K562 (cell line): ENCODE measurements around the gene SOCS3. TPM values are rescaled to one million over a fixed set of nuclear protein-coding genes. Genes with fewer than 3 reads are reported as not detected.

Experiments
- GABPA ChIP-seq: fragments of 200-800 bp; sonication (Bioruptor generic); conservative IDR thresholded peaks from 2 replicates; pipeline ENCODE4 v1.6.1; 2016; ENCODE audit warnings: low read depth, missing genetic modification characterization, missing compliant biosample characterization
- JUN ChIP-seq, 2 experiments: sonication (generic) in 1 of 2; formaldehyde crosslinking in 1 of 2; IDR thresholded peaks; 2 replicates each; pipeline versions ENCODE4 v1.6.1 to v1.8.0; 2012 to 2022; ENCODE audit warnings: borderline replicate concordance in 2 of 2, mild to moderate bottlenecking in 2 of 2, improper control_type of control experiment in 1 of 2, low read depth in 1 of 2, low read length in 1 of 2, missing genetic modification reagents in 1 of 2
- LCOR ChIP-seq: sonication (generic); formaldehyde crosslinking; IDR thresholded peaks from 2 replicates; pipeline ENCODE4 v1.8.0; 2022; ENCODE audit warnings: mild to moderate bottlenecking, missing genetic modification reagents
- MGA ChIP-seq: fragments of 450-650 bp; IDR thresholded peaks from 2 replicates; pipeline ENCODE4 v1.6.1; 2016; ENCODE audit warnings: mild to moderate bottlenecking, moderate library complexity
- MTA1 ChIP-seq: fragments of 450-650 bp; IDR thresholded peaks from 2 replicates; pipeline ENCODE4 v1.6.1; 2017; ENCODE audit warnings: borderline replicate concordance
- RBFOX2 ChIP-seq: fragments of 200-400 bp; formaldehyde crosslinking; IDR thresholded peaks from 2 replicates; pipeline ENCODE4 v1.6.1; 2017; ENCODE audit warnings: low read depth, mild to moderate bottlenecking, low read length, moderate library complexity
- TAF9B ChIP-seq: fragments of 450-650 bp; IDR thresholded peaks from 2 replicates; pipeline ENCODE4 v1.6.1; 2018; ENCODE audit warnings: mild to moderate bottlenecking; ENCODE audit not compliant: partially characterized antibody
- TFAM ChIP-seq: fragments of 250-450 bp; sonication (Bioruptor Pico); conservative IDR thresholded peaks from 2 replicates; pipeline ENCODE4 v1.5.0; 2021; ENCODE audit warnings: mild to moderate bottlenecking, moderate library complexity
- TFAP4 ChIP-seq: sonication (generic); formaldehyde crosslinking; IDR thresholded peaks from 2 replicates; pipeline ENCODE4 v1.8.0; 2022; ENCODE audit warnings: missing genetic modification reagents, mild to moderate bottlenecking, moderate library complexity, borderline replicate concordance
- ZBTB7A ChIP-seq: IDR thresholded peaks from 2 replicates; pipeline ENCODE4 v1.6.1; 2011; ENCODE audit warnings: low read depth, mild to moderate bottlenecking, low read length, moderate library complexity, borderline replicate concordance; ENCODE audit not compliant: control insufficient read depth
- ZFX ChIP-seq: sonication (generic); formaldehyde crosslinking; IDR thresholded peaks from 2 replicates; pipeline ENCODE4 v1.8.0; 2022; ENCODE audit warnings: mild to moderate bottlenecking, missing genetic modification reagents, moderate library complexity
- polyA plus RNA-seq, 8 experiments: library from polyadenylated mRNA; depleted of rRNA in 4 of 8; stranded (reverse) in 5 of 8; unstranded in 3 of 8; fragments of >200 nt; fragmentation: Nextera tagmentation in 2 of 8; fragmentation: Illumina TruSeq in 1 of 8; extraction: Ambion mirVana in 2 of 8; extraction: Trizol in 1 of 8; gene quantifications; 2 replicates each; pipeline versions ENCODE4 v1.2.1 to v1.2.3, GENCODE V29; 2011 to 2014; ENCODE audit warnings: inconsistent platforms in 1 of 8, missing spikeins in 1 of 8
- total RNA-seq, 7 experiments: library from RNA; depleted of rRNA in 6 of 7; stranded (reverse); fragments of >200 nt in 6 of 7; fragmentation: Illumina TruSeq in 2 of 7; extraction: Trizol in 2 of 7; gene quantifications; 2 replicates each; pipeline versions ENCODE4 v1.2.1 to v1.2.3, GENCODE V29; 2011 to 2021; ENCODE audit warnings: low replicate concordance in 1 of 7
- TF ChIP-seq, protein P1 (sequence below): fragments of 200-800 bp; sonication (Bioruptor generic); IDR thresholded peaks from 2 replicates; pipeline ENCODE4 v1.6.1; 2017; ENCODE audit warnings: missing genetic modification characterization, missing compliant biosample characterization

SOCS3 gene
- total and polyA plus RNA-seq, 9 of the 15 experiments (the other 6 are each of a cell fraction or from before 2014, with no cell fraction given) = 0.56 to 38.9 (median 13.7) TPM

DNA sequence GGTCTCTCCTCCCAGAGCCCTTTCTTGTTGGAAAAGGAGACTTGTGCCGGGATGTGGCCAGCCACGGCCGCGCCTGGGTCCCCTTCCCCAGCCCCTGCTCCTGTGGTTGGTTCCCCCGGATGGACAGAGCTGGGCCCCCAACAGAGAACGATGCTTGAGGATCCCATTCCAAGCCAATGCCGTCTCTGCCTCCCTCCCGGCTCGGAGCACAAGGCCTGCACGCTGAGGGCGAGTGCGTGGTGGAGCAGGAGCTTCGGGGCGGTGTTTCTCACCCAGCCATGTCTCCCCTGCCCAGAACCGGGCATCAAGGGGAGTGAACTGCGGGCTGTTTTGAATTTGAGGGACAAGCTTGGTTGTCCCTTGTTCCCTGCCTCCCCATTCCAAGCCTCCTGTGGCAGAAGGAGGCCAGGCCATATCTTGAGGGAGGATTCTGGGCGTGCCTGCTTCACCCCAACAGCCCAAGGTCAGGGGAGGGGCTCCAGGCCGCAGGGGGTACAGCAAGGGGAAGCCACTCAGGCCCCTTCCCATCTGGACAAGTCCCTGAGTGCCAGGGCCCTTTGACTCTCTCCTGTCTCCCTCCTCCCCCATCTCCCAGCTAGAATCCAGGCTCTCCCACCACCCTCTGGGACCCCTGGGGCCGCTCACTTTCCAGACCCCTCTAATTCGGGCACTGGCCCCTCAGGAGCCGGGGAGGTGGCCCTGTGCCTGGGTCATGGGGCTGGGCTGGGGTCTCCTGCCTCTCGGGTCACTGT lies 43.6 kb downstream of the SOCS3 start (continued):
- TF ChIP-seq RBFOX2 (peak; percentile 57; the same call in 1 of the 2 replicates), TFAM (no peak), ZBTB7A (peak; percentile 47; the same call in 1 of the 2 replicates), JUN (IDR thresholded peaks at IDR 0.05; ENCODE audit: borderline replicate concordance, low read depth, low read length) (no peak), JUN (CRISPR knock-in tag; IDR thresholded peaks at IDR 0.05; ENCODE audit: borderline replicate concordance) (no peak), TFAP4 (CRISPR knock-in tag) (0 out of 2 replicates have a peak, but pooled peaks have one; percentile 5), MGA (peak; percentile 53; the same call in 1 of the 2 replicates), MTA1 (no peak), GABPA (tag) (0 out of 2 replicates have a peak, but pooled peaks have one; percentile 5), TAF9B (no peak), LCOR (CRISPR knock-in tag) (no peak), ZFX (CRISPR knock-in tag) (peak; percentile 68)
- TF ChIP-seq, protein P1, sequence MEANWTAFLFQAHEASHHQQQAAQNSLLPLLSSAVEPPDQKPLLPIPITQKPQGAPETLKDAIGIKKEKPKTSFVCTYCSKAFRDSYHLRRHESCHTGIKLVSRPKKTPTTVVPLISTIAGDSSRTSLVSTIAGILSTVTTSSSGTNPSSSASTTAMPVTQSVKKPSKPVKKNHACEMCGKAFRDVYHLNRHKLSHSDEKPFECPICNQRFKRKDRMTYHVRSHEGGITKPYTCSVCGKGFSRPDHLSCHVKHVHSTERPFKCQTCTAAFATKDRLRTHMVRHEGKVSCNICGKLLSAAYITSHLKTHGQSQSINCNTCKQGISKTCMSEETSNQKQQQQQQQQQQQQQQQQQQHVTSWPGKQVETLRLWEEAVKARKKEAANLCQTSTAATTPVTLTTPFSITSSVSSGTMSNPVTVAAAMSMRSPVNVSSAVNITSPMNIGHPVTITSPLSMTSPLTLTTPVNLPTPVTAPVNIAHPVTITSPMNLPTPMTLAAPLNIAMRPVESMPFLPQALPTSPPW (CRISPR knock-in tag) = no peak
- TF ChIP-seq, all 486 proteins: peak for 15
